Type B pancreatic cell (in vitro differentiated cells): ENCODE data around the gene RASGEF1C. TPM values are rescaled to one million over a fixed set of nuclear protein-coding genes. Genes with fewer than 3 reads are reported as not detected.
A peak's percentile ranks its signal among the peaks of the same experiment; 100 is the strongest.
"Not testable (repeated sequence)": the region's sequence is repeated elsewhere in the genome, so short reads cannot be mapped to it uniquely, and the experiment has no call there.

Experiments
- DNase-seq: peaks from one replicate; pipeline ENCODE4 v3.0.0; 2021; ENCODE audit warnings: mixed read lengths; ENCODE audit not compliant: unreplicated experiment; ENCODE audit errors: extremely low spot score
- H3K27ac Mint-ChIP-seq: 2 replicates; pipeline ENCODE4 v1.8.0; 2021; ENCODE audit warnings: mild to moderate bottlenecking, mixed read lengths
- H3K27me3 Mint-ChIP-seq: 2 replicates; pipeline ENCODE4 v1.8.0; 2021; ENCODE audit warnings: mixed read lengths
- H3K36me3 Mint-ChIP-seq: 2 replicates; pipeline ENCODE4 v1.8.0; 2021; ENCODE audit warnings: mixed read lengths
- H3K4me1 Mint-ChIP-seq: one replicate; pipeline ENCODE4 v1.8.0; 2021; ENCODE audit warnings: mixed read lengths; ENCODE audit not compliant: unreplicated experiment
- H3K4me3 Mint-ChIP-seq: 2 replicates; pipeline ENCODE4 v1.8.0; 2021; ENCODE audit warnings: mild to moderate bottlenecking, mixed read lengths
- H3K9me3 Mint-ChIP-seq: 2 replicates; pipeline ENCODE4 v1.8.0; 2021; ENCODE audit warnings: mixed read lengths
- total RNA-seq: library from RNA; stranded (reverse); gene quantifications from 2 replicates; pipeline ENCODE4 v1.2.1, GENCODE V29; 2021; ENCODE audit warnings: low replicate concordance
- TF ChIP-seq, protein P1 (sequence below): fragments of 200-600 bp; sonication (generic); conservative IDR thresholded peaks from 2 replicates; pipeline ENCODE4 v1.5.0; 2021; ENCODE audit warnings: antibody characterized with exemption, mild to moderate bottlenecking

RASGEF1C gene
- total RNA-seq, 1 donor from 2014 or later: 0.77 TPM

DNA sequence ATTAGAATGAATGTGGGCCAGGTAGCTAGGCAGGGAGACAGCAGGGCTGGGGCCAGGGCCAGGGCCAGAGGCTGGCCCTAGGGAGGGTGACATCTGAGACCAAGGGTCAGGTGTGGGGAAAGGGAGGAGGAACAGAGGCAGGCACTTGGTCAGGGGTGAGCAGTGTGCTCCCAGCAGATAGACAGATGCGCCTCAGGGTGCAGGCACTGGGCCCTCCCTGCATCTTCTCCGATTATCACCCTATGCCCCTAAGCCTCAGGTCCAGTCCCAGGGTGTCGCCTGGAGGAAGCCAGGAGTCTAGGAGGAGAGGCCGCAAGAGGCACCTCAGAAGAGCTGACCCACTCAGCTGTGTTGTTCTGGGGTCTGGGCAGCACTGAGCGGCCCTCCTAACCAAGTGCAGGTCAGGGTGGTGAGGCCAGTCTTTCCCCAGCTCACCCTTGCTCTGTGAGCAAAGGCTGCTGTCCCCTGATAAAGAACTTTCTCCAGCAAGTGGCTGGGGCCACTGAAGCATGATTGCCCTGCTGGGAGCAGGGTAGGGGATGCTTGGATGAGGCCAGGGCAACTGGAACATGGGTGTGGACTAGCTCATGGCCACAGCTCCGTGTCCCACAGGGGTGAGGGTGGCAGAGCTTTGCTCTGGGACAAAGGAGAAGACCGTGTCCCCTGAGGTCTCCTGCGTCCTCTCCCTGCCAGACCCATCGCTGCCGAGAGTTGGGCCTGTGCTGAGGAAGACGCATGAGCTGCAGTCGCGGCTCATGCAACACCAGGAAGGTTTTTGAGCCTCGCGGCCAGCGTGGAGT lies 2.1 kb upstream of the RASGEF1C start:
- Mint-ChIP-seq H3K9me3 (no peaks in the 10 kb centered on the region), H3K4me3 (no peak overlapping the region), H3K36me3 (no peaks in the 10 kb centered on the region), H3K27ac (no peak overlapping the region), H3K4me1 (peaks cover 7% of the 10 kb centered on the region), H3K27me3 (peaks cover 29% of the 10 kb centered on the region)
- peak; percentile 43 for DNase-seq
- TF ChIP-seq, protein P1, sequence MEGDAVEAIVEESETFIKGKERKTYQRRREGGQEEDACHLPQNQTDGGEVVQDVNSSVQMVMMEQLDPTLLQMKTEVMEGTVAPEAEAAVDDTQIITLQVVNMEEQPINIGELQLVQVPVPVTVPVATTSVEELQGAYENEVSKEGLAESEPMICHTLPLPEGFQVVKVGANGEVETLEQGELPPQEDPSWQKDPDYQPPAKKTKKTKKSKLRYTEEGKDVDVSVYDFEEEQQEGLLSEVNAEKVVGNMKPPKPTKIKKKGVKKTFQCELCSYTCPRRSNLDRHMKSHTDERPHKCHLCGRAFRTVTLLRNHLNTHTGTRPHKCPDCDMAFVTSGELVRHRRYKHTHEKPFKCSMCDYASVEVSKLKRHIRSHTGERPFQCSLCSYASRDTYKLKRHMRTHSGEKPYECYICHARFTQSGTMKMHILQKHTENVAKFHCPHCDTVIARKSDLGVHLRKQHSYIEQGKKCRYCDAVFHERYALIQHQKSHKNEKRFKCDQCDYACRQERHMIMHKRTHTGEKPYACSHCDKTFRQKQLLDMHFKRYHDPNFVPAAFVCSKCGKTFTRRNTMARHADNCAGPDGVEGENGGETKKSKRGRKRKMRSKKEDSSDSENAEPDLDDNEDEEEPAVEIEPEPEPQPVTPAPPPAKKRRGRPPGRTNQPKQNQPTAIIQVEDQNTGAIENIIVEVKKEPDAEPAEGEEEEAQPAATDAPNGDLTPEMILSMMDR: no peak

- not testable (repeated sequence) for H3K4me1 Mint-ChIP-seq, H3K9me3 Mint-ChIP-seq, H3K36me3 Mint-ChIP-seq, H3K27ac Mint-ChIP-seq
- DNase-seq: peak; percentile 62
- peak overlapping the region; percentile 72 for H3K4me3 Mint-ChIP-seq
- H3K27me3 Mint-ChIP-seq: peaks cover 29% of the 10 kb centered on the region
Measured at GRCh38 chr5:180210077-180210476, 1.1 kb upstream of the RASGEF1C start.

GRCh38 chr5:180208435-180209081 lies 453 bp downstream of the RASGEF1C start:
- H3K4me3 Mint-ChIP-seq: peak overlapping the region; percentile 81
- peak; percentile 71 for DNase-seq

DNA sequence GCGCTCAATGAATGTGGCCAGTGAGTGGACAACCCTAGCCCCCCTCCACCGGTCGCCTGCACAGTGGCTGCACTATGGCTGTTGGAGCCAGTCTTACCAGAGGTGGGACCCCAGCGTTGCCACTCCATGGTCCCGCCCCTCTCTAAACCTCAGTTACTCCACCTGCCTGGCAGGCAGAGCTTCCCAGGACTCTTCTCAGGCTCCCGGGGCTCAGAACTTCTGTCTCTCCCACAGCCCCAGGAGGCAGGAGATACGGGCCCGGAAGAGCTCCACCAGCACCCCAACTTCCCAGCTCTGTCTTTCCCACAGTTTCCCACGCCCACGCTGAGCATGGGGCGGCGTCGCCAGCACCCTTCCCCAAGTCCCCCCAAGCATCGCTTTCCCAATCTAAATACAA lies 975 bp downstream of the RASGEF1C start:
- Mint-ChIP-seq H3K9me3 (no peaks in the 10 kb centered on the region), H3K4me1 (peaks cover 7% of the 10 kb centered on the region), H3K27me3 (peaks cover 21% of the 10 kb centered on the region), H3K4me3 (peak overlapping the region; percentile 81), H3K27ac (no peak overlapping the region), H3K36me3 (no peaks in the 10 kb centered on the region)
- TF ChIP-seq, protein P1: no peak
- DNase-seq: no peak

More at GRCh38 chr5:180208435-180209081, 453 bp downstream of the RASGEF1C start:
- H3K4me1 Mint-ChIP-seq: peaks cover 7% of the 10 kb centered on the region
- H3K27ac Mint-ChIP-seq: no peak overlapping the region
- H3K36me3 Mint-ChIP-seq: no peaks in the 10 kb centered on the region
- H3K9me3 Mint-ChIP-seq: no peaks in the 10 kb centered on the region
- TF ChIP-seq, protein P1: peak; percentile 42
- peaks cover 23% of the 10 kb centered on the region for H3K27me3 Mint-ChIP-seq

DNA sequence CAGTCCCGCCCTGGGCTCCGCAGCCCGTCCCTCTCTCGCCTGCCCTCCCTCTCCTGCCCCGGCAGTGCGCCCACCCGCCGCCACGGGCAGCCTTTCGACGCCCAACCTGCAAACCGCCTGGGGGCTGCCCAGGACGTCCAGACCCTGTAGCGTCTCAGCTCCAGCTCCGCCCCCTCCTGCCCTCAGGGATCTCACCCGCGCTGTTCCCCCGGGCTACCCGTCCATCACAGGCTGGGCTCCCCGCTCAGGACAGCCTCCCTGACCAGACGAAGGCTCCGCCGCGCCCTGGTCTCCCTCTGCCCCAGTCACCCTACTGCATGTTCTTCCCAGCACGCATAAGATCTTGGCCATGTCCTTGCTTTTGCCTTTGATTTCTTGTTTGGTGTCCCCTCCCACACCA lies 1.4 kb downstream of the RASGEF1C start:
- H3K27ac Mint-ChIP-seq: no peak overlapping the region
- peaks cover 21% of the 10 kb centered on the region for H3K27me3 Mint-ChIP-seq
- H3K9me3 Mint-ChIP-seq: no peaks in the 10 kb centered on the region
- H3K4me3 Mint-ChIP-seq: peak overlapping the region; percentile 81
- no peaks in the 10 kb centered on the region for H3K36me3 Mint-ChIP-seq
- TF ChIP-seq, protein P1: no peak
- DNase-seq: no peak
- H3K4me1 Mint-ChIP-seq: peaks cover 7% of the 10 kb centered on the region

DNA sequence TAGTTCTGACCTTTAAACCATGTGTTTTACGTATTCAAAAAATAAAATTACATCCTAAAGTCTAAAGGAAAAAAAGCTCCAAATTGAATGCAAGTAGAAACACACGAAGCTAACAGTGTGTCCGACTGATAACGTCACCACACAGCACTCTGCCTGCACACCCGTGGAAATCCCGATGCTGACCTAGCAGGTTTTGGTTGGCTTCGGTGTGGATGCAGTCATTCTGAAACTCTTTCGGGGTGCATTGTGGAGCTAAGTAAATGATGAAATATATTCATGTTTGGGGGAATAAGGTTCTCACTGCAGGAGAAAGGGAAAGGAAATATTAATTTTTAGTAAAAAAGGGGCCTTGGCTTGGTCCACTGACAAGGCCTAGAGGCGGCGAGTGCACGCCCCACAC lies 2.0 kb downstream of the RASGEF1C start:
- Mint-ChIP-seq H3K27ac (no peak overlapping the region), H3K4me1 (peaks cover 7% of the 10 kb centered on the region), H3K9me3 (no peaks in the 10 kb centered on the region), H3K4me3 (peak overlapping the region; percentile 81), H3K27me3 (peaks cover 21% of the 10 kb centered on the region), H3K36me3 (no peaks in the 10 kb centered on the region)
- TF ChIP-seq, protein P1: no peak
- no peak for DNase-seq
